K562 (cell line): Measurements from ENCODE around the gene LYPLA2. TPM values are rescaled to one million over a fixed set of nuclear protein-coding genes. Genes with fewer than 3 reads are reported as not detected.
A peak's percentile ranks its signal among the peaks of the same experiment; 100 is the strongest.

ENCODE experiments used
- CBX3 ChIP-seq, 2 experiments: IDR thresholded peaks; 1 replicate in 1 of 2; 2 replicates in 1 of 2; pipeline ENCODE4 v1.6.1; 2012; ENCODE audit warnings: inconsistent platforms in 2 of 2, low read length in 2 of 2, borderline replicate concordance in 1 of 2, control low read depth in 1 of 2
- CCAR2 ChIP-seq: fragments of 200-400 bp; formaldehyde crosslinking; IDR thresholded peaks from 2 replicates; pipeline ENCODE4 v1.6.1; 2017; ENCODE audit warnings: mild to moderate bottlenecking, low read depth, low read length
- CEBPZ ChIP-seq: fragments of 150-350 bp; IDR thresholded peaks from 2 replicates; pipeline ENCODE4 v1.6.1; 2014; ENCODE audit warnings: low read depth, mild to moderate bottlenecking, low read length, borderline replicate concordance
- CLOCK ChIP-seq: fragments of 250-450 bp; sonication (Bioruptor Pico); IDR thresholded peaks from 2 replicates; pipeline ENCODE4 v1.4.0; 2020; ENCODE audit warnings: mild to moderate bottlenecking, moderate library complexity, borderline replicate concordance
- HES1 ChIP-seq: fragments of 450-650 bp; IDR thresholded peaks from 2 replicates; pipeline ENCODE4 v1.6.1; 2016; ENCODE audit warnings: low read depth, mild to moderate bottlenecking, moderate library complexity
- KDM5B ChIP-seq: fragments of 200-600 bp; sonication (generic); IDR thresholded peaks from 2 replicates; pipeline ENCODE4 v1.6.1; 2012; ENCODE audit warnings: low read depth, mild to moderate bottlenecking, moderate library complexity, low read length, control low read depth, inconsistent platforms; ENCODE audit not compliant: insufficient replicate concordance
- NCOA2 ChIP-seq, 2 experiments: fragments of 450-650 bp; IDR thresholded peaks; 2 replicates each; pipeline ENCODE4 v1.6.1; 2018; ENCODE audit warnings: mild to moderate bottlenecking in 2 of 2, moderate library complexity in 1 of 2; ENCODE audit not compliant: partially characterized antibody in 2 of 2
- NFIX ChIP-seq: fragments of 250-450 bp; sonication (Bioruptor Pico); IDR thresholded peaks from 2 replicates; pipeline ENCODE4 v1.4.0; 2020; ENCODE audit warnings: low read depth, mild to moderate bottlenecking, moderate library complexity
- PHF20 ChIP-seq: fragments of 450-650 bp; IDR thresholded peaks from 2 replicates; pipeline ENCODE4 v1.6.1; 2018; ENCODE audit not compliant: partially characterized antibody
- PHF8 ChIP-seq: fragments of 200-600 bp; sonication (generic); IDR thresholded peaks from 2 replicates; pipeline ENCODE4 v1.6.1; 2012; ENCODE audit warnings: mixed run types, mild to moderate bottlenecking, inconsistent platforms, low read length, moderate library complexity, borderline replicate concordance
- SNAPC5 ChIP-seq: fragments of 250-450 bp; sonication (Bioruptor Pico); IDR thresholded peaks from 2 replicates; pipeline ENCODE4 v1.8.0; 2021; ENCODE audit warnings: moderate library complexity, mild to moderate bottlenecking, inconsistent platforms
- SREBF1 ChIP-seq: fragments of 150-350 bp; IDR thresholded peaks from 2 replicates; pipeline ENCODE4 v1.6.1; 2014; ENCODE audit warnings: antibody characterized with exemption, low read depth, low read length, borderline replicate concordance
- SRF ChIP-seq, 2 experiments: fragments of 250-450, 450-650 bp in 1 of 2; sonication (Bioruptor Pico) in 1 of 2; sonication (generic) in 1 of 2; formaldehyde crosslinking; IDR thresholded peaks; 2 replicates each; pipeline versions ENCODE4 v1.5.0 to v1.5.1; 2020 to 2022; ENCODE audit warnings: mild to moderate bottlenecking in 1 of 2, missing genetic modification reagents in 1 of 2
- SRSF9 ChIP-seq: fragments of 200-400 bp; formaldehyde crosslinking; IDR thresholded peaks from 2 replicates; pipeline ENCODE4 v1.6.1; 2017; ENCODE audit warnings: low read depth, low read length, borderline replicate concordance
- TCF7 ChIP-seq: sonication (generic); IDR thresholded peaks from 2 replicates; pipeline ENCODE4 v1.6.1; 2016; ENCODE audit warnings: antibody characterized with exemption, borderline replicate concordance
- TRIM24 ChIP-seq, 2 experiments: fragments of 450-650 bp; IDR thresholded peaks; 2 replicates each; pipeline ENCODE4 v1.6.1; 2016
- TSC22D4 ChIP-seq: fragments of 450-650 bp; IDR thresholded peaks from 2 replicates; pipeline ENCODE4 v1.6.1; 2016; ENCODE audit warnings: missing genetic modification characterization, missing biosample characterization, control low read depth
- ZFX ChIP-seq: sonication (generic); formaldehyde crosslinking; IDR thresholded peaks from 2 replicates; pipeline ENCODE4 v1.8.0; 2022; ENCODE audit warnings: mild to moderate bottlenecking, missing genetic modification reagents, moderate library complexity
- ZNF436 ChIP-seq: fragments of 250-450, 450-650 bp; sonication (Bioruptor Pico); formaldehyde crosslinking; IDR thresholded peaks from 2 replicates; pipeline ENCODE4 v1.7.0; 2020; ENCODE audit warnings: mild to moderate bottlenecking
- polyA plus RNA-seq, 8 experiments: library from polyadenylated mRNA; depleted of rRNA in 4 of 8; stranded (reverse) in 5 of 8; unstranded in 3 of 8; fragments of >200 nt; fragmentation: Nextera tagmentation in 2 of 8; fragmentation: Illumina TruSeq in 1 of 8; extraction: Ambion mirVana in 2 of 8; extraction: Trizol in 1 of 8; gene quantifications; 2 replicates each; pipeline versions ENCODE4 v1.2.1 to v1.2.3, GENCODE V29; 2011 to 2014; ENCODE audit warnings: inconsistent platforms in 1 of 8, missing spikeins in 1 of 8
- total RNA-seq, 7 experiments: library from RNA; depleted of rRNA in 6 of 7; stranded (reverse); fragments of >200 nt in 6 of 7; fragmentation: Illumina TruSeq in 2 of 7; extraction: Trizol in 2 of 7; gene quantifications; 2 replicates each; pipeline versions ENCODE4 v1.2.1 to v1.2.3, GENCODE V29; 2011 to 2021; ENCODE audit warnings: low replicate concordance in 1 of 7

The LYPLA2 gene
- total and polyA plus RNA-seq, 9 of the 15 experiments (the other 6 are each of a cell fraction or from before 2014, with no cell fraction given) = 3.9 to 128 (median 60.1) TPM

GRCh38 chr1:23799570-23800399, 8.8 kb downstream of the LYPLA2 start (continued):
- no peak for TF ChIP-seq CLOCK (CRISPR knock-in tag)
- TF ChIP-seq TSC22D4 = no peak
- no peak for TF ChIP-seq NCOA2 (IDR thresholded peaks at IDR 0.05; ENCODE audit: partially characterized antibody in 2 of 2)
- no peak for TF ChIP-seq KDM5B
- no peak; the same call in none of the 2 replicates for TF ChIP-seq ZFX (CRISPR knock-in tag)
- 0 out of 3 replicates have a peak, but pooled peaks of 1 of the 2 experiments have one; percentile 23 for TF ChIP-seq CBX3 (IDR thresholded peaks at IDR 0.05; ENCODE audit: borderline replicate concordance in 1 of 2, low read length in 2 of 2)
- TF ChIP-seq SRF (CRISPR knock-in tag; IDR thresholded peaks at IDR 0.05) = no peak
- TF ChIP-seq NFIX (CRISPR knock-in tag) = no peak
- no peak for TF ChIP-seq SNAPC5 (CRISPR knock-in tag)
- no peak for TF ChIP-seq HES1
- TF ChIP-seq TCF7 = no peak
- no peak for TF ChIP-seq SRSF9
- no peak for TF ChIP-seq TRIM24 (IDR thresholded peaks at IDR 0.05)
- no peak for TF ChIP-seq CCAR2
- no peak for TF ChIP-seq CEBPZ
- peak; percentile 42; the same call in 1 of the 2 replicates for TF ChIP-seq PHF8
- peak; percentile 48 for TF ChIP-seq PHF20
- no peak for TF ChIP-seq SREBF1
- TF ChIP-seq ZNF436 = no peak
